Measurements from ENCODE around the gene MAB21L4. TPM values are rescaled to one million over a fixed set of nuclear protein-coding genes. Genes with fewer than 3 reads are reported as not detected.
"Not testable (repeated sequence)": the region's sequence is repeated elsewhere in the genome, so short reads cannot be mapped to it uniquely, and the experiment has no call there.

Gene MAB21L4
- total and polyA plus RNA-seq, 7 donors = not detected

- no peaks in the 10 kb centered on the region for H3K4me1 ChIP-seq
- intact Hi-C loops (cut with DNase I) = no loop called here
- H3K27me3 ChIP-seq (ENCODE audit: insufficient read depth in 3 of 3, low read length in 2 of 3) = no peaks in the 10 kb centered on the region
- no peaks in the 10 kb centered on the region for H3K36me3 ChIP-seq (ENCODE audit: insufficient read depth in 1 of 2, low read depth in 1 of 2)
- H3K4me3 ChIP-seq = no peak overlapping the region
- peak in 1 of 4 donors; percentile 16 for ATAC-seq
- no peaks in the 10 kb centered on the region for H3K9me3 ChIP-seq
- no peak overlapping the region for H3K27ac ChIP-seq
- WGBS, 3 donors = 53 to 70% (median 59%) methylated on average over 5 of the region's 5 CpGs
- no peak for DNase-seq
- TF ChIP-seq, protein P1, sequence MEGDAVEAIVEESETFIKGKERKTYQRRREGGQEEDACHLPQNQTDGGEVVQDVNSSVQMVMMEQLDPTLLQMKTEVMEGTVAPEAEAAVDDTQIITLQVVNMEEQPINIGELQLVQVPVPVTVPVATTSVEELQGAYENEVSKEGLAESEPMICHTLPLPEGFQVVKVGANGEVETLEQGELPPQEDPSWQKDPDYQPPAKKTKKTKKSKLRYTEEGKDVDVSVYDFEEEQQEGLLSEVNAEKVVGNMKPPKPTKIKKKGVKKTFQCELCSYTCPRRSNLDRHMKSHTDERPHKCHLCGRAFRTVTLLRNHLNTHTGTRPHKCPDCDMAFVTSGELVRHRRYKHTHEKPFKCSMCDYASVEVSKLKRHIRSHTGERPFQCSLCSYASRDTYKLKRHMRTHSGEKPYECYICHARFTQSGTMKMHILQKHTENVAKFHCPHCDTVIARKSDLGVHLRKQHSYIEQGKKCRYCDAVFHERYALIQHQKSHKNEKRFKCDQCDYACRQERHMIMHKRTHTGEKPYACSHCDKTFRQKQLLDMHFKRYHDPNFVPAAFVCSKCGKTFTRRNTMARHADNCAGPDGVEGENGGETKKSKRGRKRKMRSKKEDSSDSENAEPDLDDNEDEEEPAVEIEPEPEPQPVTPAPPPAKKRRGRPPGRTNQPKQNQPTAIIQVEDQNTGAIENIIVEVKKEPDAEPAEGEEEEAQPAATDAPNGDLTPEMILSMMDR (IDR thresholded peaks at IDR 0.05) = no peak
These were observed 48.9 kb downstream of the MAB21L4 start for GRCh38 chr2:240846873-240847595.

DNA sequence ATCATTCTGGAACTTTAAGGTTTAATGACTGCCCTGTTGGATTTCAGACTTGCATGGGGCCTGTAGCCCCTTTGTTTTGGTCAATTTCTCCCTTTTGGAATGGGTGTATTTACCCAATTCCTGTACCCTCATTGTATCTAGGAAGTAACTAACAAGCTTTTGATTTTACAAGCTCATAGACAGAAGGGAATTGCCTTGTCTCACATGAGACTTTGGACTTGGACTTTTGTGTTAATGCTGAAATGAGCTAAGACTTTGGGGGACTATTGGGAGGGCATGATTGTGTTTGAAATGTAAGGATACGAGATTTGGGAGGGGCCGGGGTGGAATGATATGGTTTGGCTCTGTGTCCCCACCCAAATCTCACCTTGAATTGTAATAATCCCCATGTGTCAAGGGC, 49.6 kb downstream of the MAB21L4 start:
- H3K4me1 ChIP-seq; DNase-seq; H3K4me3 ChIP-seq; H3K27ac ChIP-seq; intact Hi-C loops (cut with DNase I); H3K27me3 ChIP-seq (ENCODE audit: insufficient read depth in 3 of 3, low read length in 2 of 3); ATAC-seq; H3K36me3 ChIP-seq (ENCODE audit: insufficient read depth in 1 of 2, low read depth in 1 of 2); H3K9me3 ChIP-seq: not testable (repeated sequence)
- 84 to 94% (median 90%) methylated on average over 2 of the region's 2 CpGs for WGBS, 3 donors

- intact Hi-C loops (cut with DNase I) = no loop called here
- H3K9me3 ChIP-seq = no peaks in the 10 kb centered on the region
- 21 to 48% (median 34%) methylated on average over 7 to 9 of the region's 9 CpGs for WGBS, 3 donors
These were observed 55.4 kb downstream of the MAB21L4 start for GRCh38 chr2:240840435-240841060.

GRCh38 chr2:240839152-240840143, 56.5 kb downstream of the MAB21L4 start:
- no peaks in the 10 kb centered on the region for H3K4me1 ChIP-seq
- TF ChIP-seq, protein P1 (IDR thresholded peaks at IDR 0.05) = no peak
- ATAC-seq (no peak), DNase-seq (no peak)
- no peaks in the 10 kb centered on the region for H3K27me3 ChIP-seq (ENCODE audit: insufficient read depth in 3 of 3, low read length in 2 of 3)
- intact Hi-C loops (cut with DNase I) = no loop called here
- H3K27ac ChIP-seq = no peak overlapping the region
- no peaks in the 10 kb centered on the region for H3K36me3 ChIP-seq (ENCODE audit: insufficient read depth in 1 of 2, low read depth in 1 of 2)
- WGBS, 3 donors = 88 to 89% (median 88%) methylated on average over 28 of the region's 28 CpGs
- H3K9me3 ChIP-seq = no peaks in the 10 kb centered on the region
- no peak overlapping the region for H3K4me3 ChIP-seq

More at GRCh38 chr2:240840435-240841060, 55.4 kb downstream of the MAB21L4 start:
- Histone ChIP-seq H3K27me3 (ENCODE audit: insufficient read depth in 3 of 3, low read length in 2 of 3) (no peaks in the 10 kb centered on the region), H3K4me3 (no peak overlapping the region), H3K4me1 (no peaks in the 10 kb centered on the region), H3K36me3 (ENCODE audit: insufficient read depth in 1 of 2, low read depth in 1 of 2) (no peaks in the 10 kb centered on the region), H3K27ac (no peak overlapping the region)
- ATAC-seq (peak; percentile 46 to 63 (median 60)), DNase-seq (no peak)
- TF ChIP-seq, protein P1 (IDR thresholded peaks at IDR 0.05) = peak; percentile 43

All from psoas muscle (tissue), 8 donors.